Activated CD8-positive, alpha-beta T cell treated with anti-CD3 and anti-CD28 coated beads for 36 hours (primary cell): ENCODE results near the gene NR1H4. TPM values are rescaled to one million over a fixed set of nuclear protein-coding genes. Genes with fewer than 3 reads are reported as not detected.

ENCODE experiments used
- ATAC-seq: fragments of 200-7000 bp; cut with Tn5 transposase; one replicate; pipeline ENCODE4 v1.10.0; 2021; ENCODE audit warnings: mild to moderate bottlenecking, moderate library complexity
- CTCF ChIA-PET: fragments of 350-600 bp; sonication (Branson Sonifier 250); formaldehyde crosslinking; loops from one replicate; lab custom pipeline; 2021; ENCODE audit warnings: antibody characterized with exemption; lab: Charles Lee
- POLR2A ChIA-PET: fragments of 350-600 bp; sonication (Branson Sonifier 250); formaldehyde crosslinking; loops from one replicate; lab custom pipeline; 2021; ENCODE audit warnings: antibody characterized with exemption; lab: Charles Lee
- DNase-seq: peaks from one replicate; pipeline ENCODE4 v3.0.0-alpha.2; 2020
- H3K27ac Mint-ChIP-seq: one replicate; pipeline ENCODE4 v1.8.0; 2021; ENCODE audit warnings: mild to moderate bottlenecking, mixed read lengths
- H3K27me3 Mint-ChIP-seq: one replicate; pipeline ENCODE4 v1.8.0; 2021; ENCODE audit warnings: mixed read lengths
- H3K36me3 Mint-ChIP-seq: one replicate; pipeline ENCODE4 v1.8.0; 2021; ENCODE audit warnings: low read depth, mixed read lengths
- H3K4me1 Mint-ChIP-seq: one replicate; pipeline ENCODE4 v1.8.0; 2021; ENCODE audit warnings: low read depth, mixed read lengths
- H3K4me3 Mint-ChIP-seq: one replicate; pipeline ENCODE4 v1.8.0; 2021; ENCODE audit warnings: mild to moderate bottlenecking, moderate library complexity, mixed read lengths
- H3K9me3 Mint-ChIP-seq: one replicate; pipeline ENCODE4 v1.8.0; 2021; ENCODE audit warnings: mixed read lengths
- intact Hi-C: fragments of 100-400 bp; cut with micrococcal nuclease; formaldehyde crosslinking; loops from one replicate; pipeline ENCODE4 v1.10.0; 2022
- total RNA-seq, 2 experiments: library from RNA; stranded (reverse); gene quantifications; one replicate each; pipeline ENCODE4 v1.2.3, GENCODE V29; 2021
- TF ChIP-seq, protein P1 (sequence below): fragments of 200-600 bp; IDR thresholded peaks from one replicate; pipeline ENCODE4 v1.8.0; 2022; ENCODE audit warnings: antibody characterized with exemption, mild to moderate bottlenecking

The NR1H4 gene
- total RNA-seq, 2 experiments from 2014 or later = not detected

DNA sequence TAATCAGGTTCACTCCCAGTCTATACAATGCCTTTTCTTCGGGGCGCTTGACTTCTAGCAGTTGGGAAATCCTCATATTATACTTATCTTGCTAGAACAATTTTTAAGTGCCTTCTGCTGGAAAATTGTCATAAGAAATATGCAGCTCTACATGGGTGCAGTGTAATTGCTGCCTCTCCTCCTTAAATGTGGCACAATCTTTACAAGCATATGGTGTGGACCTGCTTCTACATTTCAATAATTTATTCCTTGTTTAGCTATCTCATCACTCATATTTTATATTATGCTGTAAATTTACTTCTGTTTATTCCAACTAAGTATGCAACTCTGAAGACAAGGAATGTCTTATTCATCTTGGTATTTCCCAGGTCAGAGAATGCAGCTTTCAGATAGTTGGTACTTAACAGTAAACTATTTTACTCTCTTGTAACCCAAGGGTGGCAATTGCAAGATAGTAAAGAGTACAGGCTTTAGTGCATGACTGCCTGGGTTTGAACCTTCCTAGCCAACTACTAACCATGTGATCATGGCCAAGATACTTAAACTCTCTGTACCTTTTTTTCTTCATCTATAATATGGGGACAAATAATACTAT, 56.2 kb downstream of the NR1H4 start:
- ChIA-PET CTCF (no interaction called here), POLR2A (no interaction called here)
- no peak overlapping the region for H3K27ac Mint-ChIP-seq
- H3K36me3 Mint-ChIP-seq = no peaks in the 10 kb centered on the region
- TF ChIP-seq, protein P1, sequence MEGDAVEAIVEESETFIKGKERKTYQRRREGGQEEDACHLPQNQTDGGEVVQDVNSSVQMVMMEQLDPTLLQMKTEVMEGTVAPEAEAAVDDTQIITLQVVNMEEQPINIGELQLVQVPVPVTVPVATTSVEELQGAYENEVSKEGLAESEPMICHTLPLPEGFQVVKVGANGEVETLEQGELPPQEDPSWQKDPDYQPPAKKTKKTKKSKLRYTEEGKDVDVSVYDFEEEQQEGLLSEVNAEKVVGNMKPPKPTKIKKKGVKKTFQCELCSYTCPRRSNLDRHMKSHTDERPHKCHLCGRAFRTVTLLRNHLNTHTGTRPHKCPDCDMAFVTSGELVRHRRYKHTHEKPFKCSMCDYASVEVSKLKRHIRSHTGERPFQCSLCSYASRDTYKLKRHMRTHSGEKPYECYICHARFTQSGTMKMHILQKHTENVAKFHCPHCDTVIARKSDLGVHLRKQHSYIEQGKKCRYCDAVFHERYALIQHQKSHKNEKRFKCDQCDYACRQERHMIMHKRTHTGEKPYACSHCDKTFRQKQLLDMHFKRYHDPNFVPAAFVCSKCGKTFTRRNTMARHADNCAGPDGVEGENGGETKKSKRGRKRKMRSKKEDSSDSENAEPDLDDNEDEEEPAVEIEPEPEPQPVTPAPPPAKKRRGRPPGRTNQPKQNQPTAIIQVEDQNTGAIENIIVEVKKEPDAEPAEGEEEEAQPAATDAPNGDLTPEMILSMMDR = no peak
- no peak overlapping the region for H3K4me3 Mint-ChIP-seq
- intact Hi-C loops = no loop called here
- H3K9me3 Mint-ChIP-seq = no peaks in the 10 kb centered on the region
- H3K4me1 Mint-ChIP-seq = no peaks in the 10 kb centered on the region
- no peak for ATAC-seq
- H3K27me3 Mint-ChIP-seq = peaks cover 7% of the 10 kb centered on the region
- no peak for DNase-seq

DNA sequence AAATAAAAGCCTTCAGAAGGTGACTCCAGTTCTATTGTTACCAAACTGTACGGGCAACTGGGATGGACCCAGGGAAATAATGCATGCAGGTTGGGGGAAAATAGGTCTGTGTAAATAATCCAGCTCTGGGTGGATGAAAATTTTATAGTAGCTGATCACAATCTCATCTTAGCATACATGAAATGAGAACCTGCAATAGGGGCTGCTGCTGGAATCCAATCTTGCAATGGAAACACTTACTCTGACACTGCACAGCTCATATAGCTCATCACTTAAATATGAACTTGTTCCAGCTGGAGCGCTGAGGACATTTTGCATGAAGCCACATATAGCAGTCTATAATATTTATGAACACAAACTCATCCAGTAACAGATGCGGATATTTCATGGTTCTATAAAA, 59.7 kb downstream of the NR1H4 start:
- no peak for DNase-seq
- TF ChIP-seq, protein P1 = no peak
- Mint-ChIP-seq H3K27ac (no peak overlapping the region), H3K36me3 (no peaks in the 10 kb centered on the region), H3K4me3 (no peak overlapping the region), H3K4me1 (no peaks in the 10 kb centered on the region), H3K9me3 (no peaks in the 10 kb centered on the region), H3K27me3 (peaks cover 6% of the 10 kb centered on the region)
- no peak for ATAC-seq
- CTCF ChIA-PET = interaction anchor here (1.4 kb wide), 1 partner anchor 21 kb away, joined by 3 read pairs; no protein-coding TSS in a partner anchor
- POLR2A ChIA-PET = no interaction called here
- intact Hi-C loops = no loop called here

DNA sequence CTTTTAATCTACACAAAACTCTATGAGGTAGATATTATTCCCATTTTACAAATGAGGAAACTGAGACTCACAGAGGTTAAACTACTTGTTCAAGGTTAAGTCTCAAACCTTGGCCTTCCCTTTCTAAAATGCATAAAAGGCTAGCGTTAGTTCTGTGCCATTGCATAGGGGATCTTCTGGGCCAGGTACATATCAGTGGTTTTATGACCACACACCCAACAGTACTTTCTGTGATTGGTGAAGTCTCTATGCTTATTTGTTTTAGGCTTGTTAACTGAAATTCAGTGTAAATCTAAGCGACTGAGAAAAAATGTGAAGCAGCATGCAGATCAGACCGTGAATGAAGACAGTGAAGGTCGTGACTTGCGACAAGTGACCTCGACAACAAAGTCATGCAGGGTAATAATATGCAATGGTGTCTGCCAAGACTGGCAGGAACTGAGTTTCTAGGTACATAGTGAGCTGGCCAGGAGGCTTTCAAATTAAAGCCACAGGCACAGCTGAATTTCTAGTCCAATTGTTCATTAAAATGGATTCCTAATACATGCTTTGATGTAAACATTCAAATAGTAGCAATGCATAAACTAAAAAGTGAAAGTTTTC, 61.1 kb downstream of the NR1H4 start:
- ChIA-PET POLR2A (no interaction called here), CTCF (no interaction called here)
- Mint-ChIP-seq H3K27ac (no peak overlapping the region), H3K4me1 (no peaks in the 10 kb centered on the region), H3K27me3 (peaks cover 3% of the 10 kb centered on the region), H3K9me3 (no peaks in the 10 kb centered on the region), H3K36me3 (no peaks in the 10 kb centered on the region), H3K4me3 (no peak overlapping the region)
- TF ChIP-seq, protein P1 = no peak
- intact Hi-C loops = no loop called here
- ATAC-seq (no peak), DNase-seq (no peak)

DNA sequence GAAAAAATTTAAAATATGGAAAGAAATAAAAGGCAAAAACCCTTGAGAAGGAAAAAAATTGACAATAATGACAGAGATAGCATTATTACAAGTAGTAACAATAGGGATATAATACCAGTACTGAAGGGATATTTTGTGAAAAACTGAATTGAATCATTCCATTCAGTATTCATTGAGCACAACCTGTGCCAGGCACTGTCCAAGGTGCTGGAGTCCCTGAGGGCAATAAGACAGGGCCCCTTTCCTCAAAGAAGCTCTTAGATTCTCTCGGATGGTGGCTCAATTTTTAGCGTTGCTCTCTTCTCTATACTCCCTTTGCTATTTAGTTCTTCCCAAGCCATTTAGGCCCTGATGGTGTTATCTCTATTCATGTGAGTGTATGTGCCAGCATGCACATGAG, 65.5 kb downstream of the NR1H4 start:
- intact Hi-C loops = no loop called here
- Mint-ChIP-seq H3K4me1 (no peaks in the 10 kb centered on the region), H3K4me3 (no peak overlapping the region), H3K27ac (no peak overlapping the region), H3K36me3 (no peaks in the 10 kb centered on the region), H3K27me3 (peaks cover 2% of the 10 kb centered on the region), H3K9me3 (no peaks in the 10 kb centered on the region)
- TF ChIP-seq, protein P1 = no peak
- DNase-seq = peak; percentile 25
- ChIA-PET CTCF (no interaction called here), POLR2A (no interaction called here)
- ATAC-seq = no peak

DNA sequence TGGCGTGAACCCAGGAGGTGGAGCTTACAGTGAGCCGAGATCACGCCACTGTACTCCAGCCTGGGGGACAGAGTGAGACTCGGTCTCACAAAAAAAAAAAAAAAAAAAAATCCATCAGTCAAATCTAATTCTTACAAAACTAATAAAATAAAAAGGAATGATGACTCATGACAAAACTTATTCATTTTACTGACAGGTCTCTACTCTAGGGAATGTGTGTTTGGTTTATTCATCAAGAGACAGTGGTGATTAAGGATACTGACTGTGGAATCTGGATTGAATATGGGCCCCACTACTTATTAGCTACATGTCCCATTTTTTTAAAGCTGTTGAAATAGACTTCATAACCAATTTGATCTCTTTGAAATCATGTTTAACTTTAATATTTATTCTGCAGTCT, 70.5 kb downstream of the NR1H4 start:
- H3K36me3 Mint-ChIP-seq = no peaks in the 10 kb centered on the region
- no peak overlapping the region for H3K4me3 Mint-ChIP-seq
- CTCF ChIA-PET = no interaction called here
- POLR2A ChIA-PET = no interaction called here
- intact Hi-C loops = no loop called here
- DNase-seq (no peak), ATAC-seq (no peak)
- H3K27ac Mint-ChIP-seq = no peak overlapping the region
- no peaks in the 10 kb centered on the region for H3K4me1 Mint-ChIP-seq
- H3K27me3 Mint-ChIP-seq = no peaks in the 10 kb centered on the region
- TF ChIP-seq, protein P1 = no peak
- no peaks in the 10 kb centered on the region for H3K9me3 Mint-ChIP-seq
